Endothelial cell (in vitro differentiated cells): ENCODE results near the gene PIP5K1B. TPM values are rescaled to one million over a fixed set of nuclear protein-coding genes. Genes with fewer than 3 reads are reported as not detected.

ENCODE experiments used
- DNase-seq: peaks from one replicate; pipeline ENCODE4 v3.0.0; 2021; ENCODE audit warnings: low spot score
- H3K27ac Mint-ChIP-seq: one replicate; pipeline ENCODE4 v1.8.0; 2021; ENCODE audit warnings: mixed read lengths, inconsistent platforms; ENCODE audit not compliant: unreplicated experiment
- H3K27me3 Mint-ChIP-seq: one replicate; pipeline ENCODE4 v1.8.0; 2021; ENCODE audit warnings: mild to moderate bottlenecking, moderate library complexity, mixed read lengths, inconsistent platforms; ENCODE audit not compliant: unreplicated experiment
- H3K36me3 Mint-ChIP-seq: one replicate; pipeline ENCODE4 v1.8.0; 2021; ENCODE audit warnings: mild to moderate bottlenecking, low read depth, mixed read lengths, inconsistent platforms; ENCODE audit not compliant: unreplicated experiment
- H3K4me1 Mint-ChIP-seq: one replicate; pipeline ENCODE4 v1.8.0; 2021; ENCODE audit warnings: mild to moderate bottlenecking, mixed read lengths, inconsistent platforms; ENCODE audit not compliant: unreplicated experiment
- H3K4me3 Mint-ChIP-seq: one replicate; pipeline ENCODE4 v1.8.0; 2021; ENCODE audit warnings: mild to moderate bottlenecking, mixed read lengths, inconsistent platforms; ENCODE audit not compliant: unreplicated experiment
- H3K9me3 Mint-ChIP-seq: one replicate; pipeline ENCODE4 v1.8.0; 2021; ENCODE audit warnings: mixed read lengths, inconsistent platforms; ENCODE audit not compliant: unreplicated experiment
- CTCF ChIP-seq: fragments of 200-600 bp; sonication (generic); IDR thresholded peaks from one replicate; pipeline ENCODE4 v1.5.0; 2021; ENCODE audit warnings: antibody characterized with exemption; ENCODE audit not compliant: unreplicated experiment
- total RNA-seq: library from RNA; stranded (reverse); fragmentation: NEBNext Ultra II Directional; extraction: Animal tissue kit (Norgen Biotek cat#: 25700); gene quantifications from one replicate; pipeline ENCODE4 v1.2.1, GENCODE V29; 2021; ENCODE audit not compliant: unreplicated experiment

PIP5K1B gene
- total RNA-seq, 1 donor from 2014 or later = 1.8 TPM

- no peak overlapping the region for H3K4me3 Mint-ChIP-seq
- no peak for TF ChIP-seq CTCF
- DNase-seq = no peak
- peaks cover 54% of the 10 kb centered on the region for H3K4me1 Mint-ChIP-seq
- peak overlapping the region; percentile 28 for H3K27ac Mint-ChIP-seq
- no peaks in the 10 kb centered on the region for H3K36me3 Mint-ChIP-seq
- no peaks in the 10 kb centered on the region for H3K9me3 Mint-ChIP-seq
- peaks cover 2% of the 10 kb centered on the region for H3K27me3 Mint-ChIP-seq
These were observed 247.0 kb downstream of the PIP5K1B start for GRCh38 chr9:68951879-68952659.

- Mint-ChIP-seq H3K27me3 (peaks cover 2% of the 10 kb centered on the region), H3K36me3 (no peaks in the 10 kb centered on the region), H3K9me3 (no peaks in the 10 kb centered on the region), H3K27ac (no peak overlapping the region), H3K4me3 (no peak overlapping the region), H3K4me1 (peaks cover 49% of the 10 kb centered on the region)
- peak; percentile 3 for DNase-seq
- no peak for TF ChIP-seq CTCF
These were observed 248.7 kb downstream of the PIP5K1B start for GRCh38 chr9:68953771-68954170.

- no peak for DNase-seq
- Mint-ChIP-seq H3K4me1 (peaks cover 43% of the 10 kb centered on the region), H3K9me3 (no peaks in the 10 kb centered on the region), H3K27me3 (peaks cover 2% of the 10 kb centered on the region), H3K27ac (no peak overlapping the region), H3K36me3 (peaks cover 4% of the 10 kb centered on the region), H3K4me3 (no peak overlapping the region)
- TF ChIP-seq CTCF = no peak
These were observed 250.3 kb downstream of the PIP5K1B start for GRCh38 chr9:68955330-68955729.

- Mint-ChIP-seq H3K4me3 (no peak overlapping the region), H3K27me3 (peaks cover 2% of the 10 kb centered on the region), H3K9me3 (no peaks in the 10 kb centered on the region), H3K27ac (no peak overlapping the region), H3K36me3 (peaks cover 4% of the 10 kb centered on the region), H3K4me1 (peaks cover 29% of the 10 kb centered on the region)
- no peak for TF ChIP-seq CTCF
- no peak for DNase-seq
These were observed 252.4 kb downstream of the PIP5K1B start for GRCh38 chr9:68957479-68957878.

- H3K27me3 Mint-ChIP-seq = no peaks in the 10 kb centered on the region
- H3K9me3 Mint-ChIP-seq = no peaks in the 10 kb centered on the region
- H3K36me3 Mint-ChIP-seq = peaks cover 4% of the 10 kb centered on the region
- TF ChIP-seq CTCF = no peak
- no peak overlapping the region for H3K27ac Mint-ChIP-seq
- H3K4me1 Mint-ChIP-seq = peaks cover 3% of the 10 kb centered on the region
- no peak for DNase-seq
- H3K4me3 Mint-ChIP-seq = no peak overlapping the region
These were observed 256.5 kb downstream of the PIP5K1B start for GRCh38 chr9:68961587-68961986.
